ENCODE measurements around the gene TMEM11. TPM values are rescaled to one million over a fixed set of nuclear protein-coding genes. Genes with fewer than 3 reads are reported as not detected.

The TMEM11 gene
- total and polyA plus RNA-seq, 4 donors, result 9.3 to 20.8 (median 11.6) TPM

DNA sequence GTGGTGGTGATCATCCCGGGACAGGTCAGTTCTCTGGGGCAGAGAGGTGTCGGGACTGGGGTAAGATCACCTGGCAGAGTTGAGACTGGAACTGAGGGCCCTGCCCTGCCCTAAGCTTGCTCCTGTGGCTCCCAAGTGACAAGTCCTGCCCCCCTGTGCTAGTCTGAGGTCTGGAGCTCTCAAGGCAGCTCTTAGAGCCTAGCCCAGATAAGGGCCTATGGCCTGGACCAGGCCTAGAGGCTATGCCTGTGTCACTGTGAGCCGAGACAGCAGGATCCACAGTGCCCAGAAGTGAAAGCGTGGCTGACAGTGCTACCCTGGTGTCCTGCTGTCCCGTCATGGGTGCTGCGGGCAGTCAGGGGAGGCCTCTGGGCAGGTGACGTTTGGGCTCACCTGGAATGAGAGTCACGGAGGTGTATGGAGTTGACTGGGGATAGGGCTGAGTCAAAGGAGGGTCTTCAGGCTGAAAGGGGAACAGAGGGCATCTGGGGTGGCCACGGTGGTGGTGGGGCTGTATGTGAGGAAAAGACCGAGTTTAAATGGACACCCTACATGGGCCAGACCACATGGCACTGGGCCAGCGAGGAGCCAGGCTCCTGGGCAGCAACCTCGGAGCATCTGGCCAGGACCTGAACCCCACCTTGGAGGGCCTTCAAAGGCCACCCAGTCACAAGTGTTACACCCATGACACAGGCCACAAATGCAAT, 33.7 kb upstream of the TMEM11 start:
- no peaks in the 10 kb centered on the region for H3K9me3 ChIP-seq (ENCODE audit: control insufficient read depth in 4 of 4, low read length in 3 of 4)
- 91% methylated on average over 12 of the region's 12 CpGs for WGBS
- TF ChIP-seq NR2F2 (IDR thresholded peaks at IDR 0.05), result no peak
- TF ChIP-seq JUND (IDR thresholded peaks at IDR 0.05), result no peak
- TF ChIP-seq, protein P1, sequence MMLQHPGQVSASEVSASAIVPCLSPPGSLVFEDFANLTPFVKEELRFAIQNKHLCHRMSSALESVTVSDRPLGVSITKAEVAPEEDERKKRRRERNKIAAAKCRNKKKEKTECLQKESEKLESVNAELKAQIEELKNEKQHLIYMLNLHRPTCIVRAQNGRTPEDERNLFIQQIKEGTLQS (IDR thresholded peaks at IDR 0.05), result no peak
- TF ChIP-seq, protein P2, sequence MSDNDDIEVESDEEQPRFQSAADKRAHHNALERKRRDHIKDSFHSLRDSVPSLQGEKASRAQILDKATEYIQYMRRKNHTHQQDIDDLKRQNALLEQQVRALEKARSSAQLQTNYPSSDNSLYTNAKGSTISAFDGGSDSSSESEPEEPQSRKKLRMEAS (IDR thresholded peaks at IDR 0.05), result no peak
- no peak for TF ChIP-seq FOXA1 (IDR thresholded peaks at IDR 0.05)
- TF ChIP-seq EGR1 (IDR thresholded peaks at IDR 0.05; ENCODE audit: low read depth in 2 of 2), result no peak
- TF ChIP-seq RXRA (IDR thresholded peaks at IDR 0.05), result no peak
- TF ChIP-seq, protein P3, sequence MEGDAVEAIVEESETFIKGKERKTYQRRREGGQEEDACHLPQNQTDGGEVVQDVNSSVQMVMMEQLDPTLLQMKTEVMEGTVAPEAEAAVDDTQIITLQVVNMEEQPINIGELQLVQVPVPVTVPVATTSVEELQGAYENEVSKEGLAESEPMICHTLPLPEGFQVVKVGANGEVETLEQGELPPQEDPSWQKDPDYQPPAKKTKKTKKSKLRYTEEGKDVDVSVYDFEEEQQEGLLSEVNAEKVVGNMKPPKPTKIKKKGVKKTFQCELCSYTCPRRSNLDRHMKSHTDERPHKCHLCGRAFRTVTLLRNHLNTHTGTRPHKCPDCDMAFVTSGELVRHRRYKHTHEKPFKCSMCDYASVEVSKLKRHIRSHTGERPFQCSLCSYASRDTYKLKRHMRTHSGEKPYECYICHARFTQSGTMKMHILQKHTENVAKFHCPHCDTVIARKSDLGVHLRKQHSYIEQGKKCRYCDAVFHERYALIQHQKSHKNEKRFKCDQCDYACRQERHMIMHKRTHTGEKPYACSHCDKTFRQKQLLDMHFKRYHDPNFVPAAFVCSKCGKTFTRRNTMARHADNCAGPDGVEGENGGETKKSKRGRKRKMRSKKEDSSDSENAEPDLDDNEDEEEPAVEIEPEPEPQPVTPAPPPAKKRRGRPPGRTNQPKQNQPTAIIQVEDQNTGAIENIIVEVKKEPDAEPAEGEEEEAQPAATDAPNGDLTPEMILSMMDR (IDR thresholded peaks at IDR 0.05; ENCODE audit: low read depth, low read length, missing input control), result no peak
- no peak for TF ChIP-seq FOXA2 (IDR thresholded peaks at IDR 0.05)
- TF ChIP-seq YY1 (IDR thresholded peaks at IDR 0.05), result no peak
- no peak for TF ChIP-seq HNF4A (conservative IDR thresholded peaks at IDR 0.05)
- no peak for TF ChIP-seq GABPA (IDR thresholded peaks at IDR 0.05 in 1 of 2, conservative IDR thresholded peaks at IDR 0.05 in 1 of 2)
- TF ChIP-seq TAF1 (conservative IDR thresholded peaks at IDR 0.05), result no peak
- TF ChIP-seq, protein P4, sequence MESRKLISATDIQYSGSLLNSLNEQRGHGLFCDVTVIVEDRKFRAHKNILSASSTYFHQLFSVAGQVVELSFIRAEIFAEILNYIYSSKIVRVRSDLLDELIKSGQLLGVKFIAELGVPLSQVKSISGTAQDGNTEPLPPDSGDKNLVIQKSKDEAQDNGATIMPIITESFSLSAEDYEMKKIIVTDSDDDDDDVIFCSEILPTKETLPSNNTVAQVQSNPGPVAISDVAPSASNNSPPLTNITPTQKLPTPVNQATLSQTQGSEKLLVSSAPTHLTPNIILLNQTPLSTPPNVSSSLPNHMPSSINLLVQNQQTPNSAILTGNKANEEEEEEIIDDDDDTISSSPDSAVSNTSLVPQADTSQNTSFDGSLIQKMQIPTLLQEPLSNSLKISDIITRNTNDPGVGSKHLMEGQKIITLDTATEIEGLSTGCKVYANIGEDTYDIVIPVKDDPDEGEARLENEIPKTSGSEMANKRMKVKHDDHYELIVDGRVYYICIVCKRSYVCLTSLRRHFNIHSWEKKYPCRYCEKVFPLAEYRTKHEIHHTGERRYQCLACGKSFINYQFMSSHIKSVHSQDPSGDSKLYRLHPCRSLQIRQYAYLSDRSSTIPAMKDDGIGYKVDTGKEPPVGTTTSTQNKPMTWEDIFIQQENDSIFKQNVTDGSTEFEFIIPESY (IDR thresholded peaks at IDR 0.05), result no peak
- TF ChIP-seq, protein P5, sequence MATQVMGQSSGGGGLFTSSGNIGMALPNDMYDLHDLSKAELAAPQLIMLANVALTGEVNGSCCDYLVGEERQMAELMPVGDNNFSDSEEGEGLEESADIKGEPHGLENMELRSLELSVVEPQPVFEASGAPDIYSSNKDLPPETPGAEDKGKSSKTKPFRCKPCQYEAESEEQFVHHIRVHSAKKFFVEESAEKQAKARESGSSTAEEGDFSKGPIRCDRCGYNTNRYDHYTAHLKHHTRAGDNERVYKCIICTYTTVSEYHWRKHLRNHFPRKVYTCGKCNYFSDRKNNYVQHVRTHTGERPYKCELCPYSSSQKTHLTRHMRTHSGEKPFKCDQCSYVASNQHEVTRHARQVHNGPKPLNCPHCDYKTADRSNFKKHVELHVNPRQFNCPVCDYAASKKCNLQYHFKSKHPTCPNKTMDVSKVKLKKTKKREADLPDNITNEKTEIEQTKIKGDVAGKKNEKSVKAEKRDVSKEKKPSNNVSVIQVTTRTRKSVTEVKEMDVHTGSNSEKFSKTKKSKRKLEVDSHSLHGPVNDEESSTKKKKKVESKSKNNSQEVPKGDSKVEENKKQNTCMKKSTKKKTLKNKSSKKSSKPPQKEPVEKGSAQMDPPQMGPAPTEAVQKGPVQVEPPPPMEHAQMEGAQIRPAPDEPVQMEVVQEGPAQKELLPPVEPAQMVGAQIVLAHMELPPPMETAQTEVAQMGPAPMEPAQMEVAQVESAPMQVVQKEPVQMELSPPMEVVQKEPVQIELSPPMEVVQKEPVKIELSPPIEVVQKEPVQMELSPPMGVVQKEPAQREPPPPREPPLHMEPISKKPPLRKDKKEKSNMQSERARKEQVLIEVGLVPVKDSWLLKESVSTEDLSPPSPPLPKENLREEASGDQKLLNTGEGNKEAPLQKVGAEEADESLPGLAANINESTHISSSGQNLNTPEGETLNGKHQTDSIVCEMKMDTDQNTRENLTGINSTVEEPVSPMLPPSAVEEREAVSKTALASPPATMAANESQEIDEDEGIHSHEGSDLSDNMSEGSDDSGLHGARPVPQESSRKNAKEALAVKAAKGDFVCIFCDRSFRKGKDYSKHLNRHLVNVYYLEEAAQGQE (IDR thresholded peaks at IDR 0.05), result no peak
- TF ChIP-seq HNF4G (IDR thresholded peaks at IDR 0.05), result no peak
- no peak for TF ChIP-seq SP1 (IDR thresholded peaks at IDR 0.05)
- H3K27ac ChIP-seq (ENCODE audit: low read depth in 1 of 2, low read length in 2 of 2), result no peak overlapping the region
- H3K4me1 ChIP-seq (ENCODE audit: control insufficient read depth in 4 of 4, insufficient read depth in 4 of 4, low read length in 3 of 4), result peaks cover 0 to 12% (median 7%) of the 10 kb centered on the region in 4 donors
- no peak overlapping the region for H3K9ac ChIP-seq (ENCODE audit: low read depth in 1 of 2, low read length in 2 of 2)
- peaks cover 0 to under 1% (median 0%) of the 10 kb centered on the region in 4 donors for H3K36me3 ChIP-seq (ENCODE audit: control insufficient read depth in 4 of 4, insufficient read depth in 3 of 4, low read depth in 1 of 4, low read length in 3 of 4)
- DNase-seq (ENCODE audit: low spot score), result no peak
- H3K27me3 ChIP-seq (ENCODE audit: control insufficient read depth in 4 of 4, insufficient read depth in 4 of 4, low read length in 3 of 4), result no peaks in the 10 kb centered on the region
- H3K4me3 ChIP-seq (ENCODE audit: low read depth in 1 of 3, low read length in 3 of 3), result no peak overlapping the region

Data from liver (tissue), 9 donors.